ENCODE measurements around the gene L1CAM. TPM values are rescaled to one million over a fixed set of nuclear protein-coding genes. Genes with fewer than 3 reads are reported as not detected.

L1CAM gene
- total RNA-seq, 1 donor from 2014 or later = 11.0 TPM

- DNase-seq = no peak
- TF ChIP-seq, protein P1, sequence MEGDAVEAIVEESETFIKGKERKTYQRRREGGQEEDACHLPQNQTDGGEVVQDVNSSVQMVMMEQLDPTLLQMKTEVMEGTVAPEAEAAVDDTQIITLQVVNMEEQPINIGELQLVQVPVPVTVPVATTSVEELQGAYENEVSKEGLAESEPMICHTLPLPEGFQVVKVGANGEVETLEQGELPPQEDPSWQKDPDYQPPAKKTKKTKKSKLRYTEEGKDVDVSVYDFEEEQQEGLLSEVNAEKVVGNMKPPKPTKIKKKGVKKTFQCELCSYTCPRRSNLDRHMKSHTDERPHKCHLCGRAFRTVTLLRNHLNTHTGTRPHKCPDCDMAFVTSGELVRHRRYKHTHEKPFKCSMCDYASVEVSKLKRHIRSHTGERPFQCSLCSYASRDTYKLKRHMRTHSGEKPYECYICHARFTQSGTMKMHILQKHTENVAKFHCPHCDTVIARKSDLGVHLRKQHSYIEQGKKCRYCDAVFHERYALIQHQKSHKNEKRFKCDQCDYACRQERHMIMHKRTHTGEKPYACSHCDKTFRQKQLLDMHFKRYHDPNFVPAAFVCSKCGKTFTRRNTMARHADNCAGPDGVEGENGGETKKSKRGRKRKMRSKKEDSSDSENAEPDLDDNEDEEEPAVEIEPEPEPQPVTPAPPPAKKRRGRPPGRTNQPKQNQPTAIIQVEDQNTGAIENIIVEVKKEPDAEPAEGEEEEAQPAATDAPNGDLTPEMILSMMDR (IDR thresholded peaks at IDR 0.05) = no peak
- H3K9me3 Mint-ChIP-seq = no peaks in the 10 kb centered on the region
- no peaks in the 10 kb centered on the region for H3K36me3 Mint-ChIP-seq (ENCODE audit: low read depth)
- no peak overlapping the region for H3K4me3 Mint-ChIP-seq
- intact Hi-C loops (cut with micrococcal nuclease) = no loop called here
- no peaks in the 10 kb centered on the region for H3K27me3 Mint-ChIP-seq
- peaks cover 24% of the 10 kb centered on the region for H3K4me1 Mint-ChIP-seq
- H3K27ac Mint-ChIP-seq = no peak overlapping the region
- POLR2A ChIA-PET = interaction anchor here (0.8 kb wide), 1 partner anchor 11 kb away, joined by 4 read pairs; no protein-coding TSS in a partner anchor
- CTCF ChIA-PET = no interaction called here
- ATAC-seq (ENCODE audit: low read depth) = no peak
Measured at GRCh38 chrX:153897899-153898298, 11.9 kb upstream of the L1CAM start.

GRCh38 chrX:153889123-153889522 lies 3.1 kb upstream of the L1CAM start:
- TF ChIP-seq, protein P1 (IDR thresholded peaks at IDR 0.05) = no peak
- intact Hi-C loops (cut with micrococcal nuclease) = loop anchor here (5.0 kb wide), 1 partner anchor 58 kb away; no protein-coding TSS in a partner anchor
- Mint-ChIP-seq H3K27me3 (no peaks in the 10 kb centered on the region), H3K4me1 (peaks cover 29% of the 10 kb centered on the region), H3K36me3 (ENCODE audit: low read depth) (no peaks in the 10 kb centered on the region), H3K9me3 (no peaks in the 10 kb centered on the region), H3K4me3 (no peak overlapping the region), H3K27ac (no peak overlapping the region)
- ChIA-PET POLR2A (interaction anchor here (0.7 to 1.6 kb wide), 2 partner anchors 11 to 37 kb away, joined by 3 to 6 read pairs; partner anchors contain the start of gene ARHGAP4), CTCF (no interaction called here)
- ATAC-seq (ENCODE audit: low read depth) (no peak), DNase-seq (no peak)

DNA sequence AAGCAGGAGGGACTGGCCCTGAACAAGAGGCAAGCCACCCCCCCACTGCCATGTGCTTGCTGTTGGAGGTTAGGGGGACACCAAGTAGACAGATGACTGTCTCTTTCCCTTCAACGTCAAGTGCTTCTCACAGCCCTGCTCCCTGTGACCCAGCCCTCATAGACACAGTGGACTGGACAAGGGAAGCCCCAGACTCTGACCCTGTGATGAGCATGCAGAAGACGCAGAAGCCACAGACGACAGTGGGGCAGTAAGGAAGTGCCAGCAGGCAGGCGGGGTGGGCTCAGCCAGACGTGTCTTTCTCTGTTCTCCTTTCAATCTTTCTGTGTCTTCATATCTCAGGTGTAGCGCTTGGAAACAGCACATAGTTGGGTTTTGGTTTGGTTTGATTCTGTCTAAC lies 2.4 kb upstream of the L1CAM start:
- ChIA-PET POLR2A (interaction anchor here (0.7 to 1.6 kb wide), 2 partner anchors 38 to 41 kb away, joined by 6 read pairs; partner anchors contain the start of gene ARHGAP4), CTCF (no interaction called here)
- intact Hi-C loops (cut with micrococcal nuclease) = loop anchor here (1.0 to 5.0 kb wide), 4 partner anchors 13 to 59 kb away; no protein-coding TSS in a partner anchor
- Mint-ChIP-seq H3K4me1 (peaks cover 29% of the 10 kb centered on the region), H3K27ac (peak overlapping the region; percentile 61), H3K36me3 (ENCODE audit: low read depth) (no peaks in the 10 kb centered on the region), H3K4me3 (no peak overlapping the region), H3K9me3 (no peaks in the 10 kb centered on the region), H3K27me3 (no peaks in the 10 kb centered on the region)
- peak; percentile 34 for DNase-seq
- TF ChIP-seq, protein P1 (IDR thresholded peaks at IDR 0.05) = no peak
- peak; percentile 91 for ATAC-seq (ENCODE audit: low read depth)

DNA sequence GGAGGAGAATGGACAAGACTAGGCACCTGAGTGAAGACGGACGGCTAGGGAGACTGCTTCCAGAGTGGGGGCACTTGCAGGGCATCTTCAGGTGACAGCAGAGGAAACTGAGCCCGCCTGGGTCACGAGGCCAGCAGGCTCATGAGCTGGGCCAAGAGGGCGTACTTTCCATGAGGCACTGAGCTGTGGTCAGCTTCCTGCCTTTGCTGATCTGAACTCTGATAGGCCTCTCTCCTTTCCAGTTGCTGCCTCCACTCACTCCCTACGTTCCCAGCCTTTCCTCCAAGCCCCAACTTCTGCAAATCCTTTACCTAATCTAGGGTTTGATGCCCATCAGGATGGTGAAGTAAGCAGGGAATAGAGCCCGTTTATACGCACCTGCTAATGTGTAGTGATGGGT lies 1.4 kb upstream of the L1CAM start:
- no peak overlapping the region for H3K27ac Mint-ChIP-seq
- CTCF ChIA-PET = no interaction called here
- H3K4me3 Mint-ChIP-seq = no peak overlapping the region

DNA sequence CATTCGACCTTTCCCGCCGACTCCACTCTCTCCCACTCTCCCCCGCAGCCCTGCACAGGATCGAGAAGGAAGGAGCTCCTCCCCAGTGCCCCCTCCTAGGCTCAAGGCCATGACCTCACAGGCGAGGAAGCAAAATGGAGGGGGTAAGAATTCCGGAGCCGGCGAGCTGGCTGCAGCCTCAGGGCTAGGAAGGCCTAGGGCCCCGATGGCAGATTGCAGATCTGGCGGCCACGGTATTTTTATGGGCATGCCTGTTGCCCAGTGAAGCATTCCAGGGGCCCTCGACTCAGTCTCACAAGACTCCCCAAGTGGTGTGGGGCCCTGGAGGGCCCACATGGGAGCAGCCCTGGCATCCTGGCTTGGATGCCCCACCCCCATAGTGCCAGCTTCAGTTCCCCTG lies 942 bp upstream of the L1CAM start:
- Mint-ChIP-seq H3K27ac (no peak overlapping the region), H3K9me3 (no peaks in the 10 kb centered on the region), H3K4me1 (peaks cover 29% of the 10 kb centered on the region), H3K27me3 (no peaks in the 10 kb centered on the region), H3K36me3 (ENCODE audit: low read depth) (no peaks in the 10 kb centered on the region), H3K4me3 (no peak overlapping the region)
- CTCF ChIA-PET = no interaction called here
- POLR2A ChIA-PET = interaction anchor here (0.9 to 1.5 kb wide), 2 partner anchors 11 to 39 kb away, joined by 3 to 4 read pairs; partner anchors contain the start of gene ARHGAP4
- intact Hi-C loops (cut with micrococcal nuclease) = loop anchor here (5.0 kb wide), 1 partner anchor 60 kb away; no protein-coding TSS in a partner anchor
- DNase-seq (no peak), ATAC-seq (ENCODE audit: low read depth) (no peak)
- TF ChIP-seq, protein P1 (IDR thresholded peaks at IDR 0.05) = no peak

More for the DNA sequence above, 1.4 kb upstream of the L1CAM start:
- no peak for DNase-seq
- intact Hi-C loops (cut with micrococcal nuclease) = loop anchor here (5.0 kb wide), 1 partner anchor 60 kb away; no protein-coding TSS in a partner anchor
- Mint-ChIP-seq H3K4me1 (peaks cover 29% of the 10 kb centered on the region), H3K27me3 (no peaks in the 10 kb centered on the region), H3K36me3 (ENCODE audit: low read depth) (no peaks in the 10 kb centered on the region), H3K9me3 (no peaks in the 10 kb centered on the region)
- no peak for ATAC-seq (ENCODE audit: low read depth)
- POLR2A ChIA-PET = interaction anchor here (0.8 to 1.5 kb wide), 3 partner anchors 10 to 39 kb away, joined by 3 to 4 read pairs (median 3); partner anchors contain the start of gene ARHGAP4
- TF ChIP-seq, protein P1 (IDR thresholded peaks at IDR 0.05) = no peak
